Colon (tissue), 2 donors: Measurements from ENCODE around the gene EMC10.
"Not testable (repeated sequence)": the region's sequence is repeated elsewhere in the genome, so short reads cannot be mapped to it uniquely, and the experiment has no call there.

Experiments used
- FAIRE-seq: peaks from 2 replicates; lab custom pipeline; 2012; peaks lifted over from hg19 to GRCh38; lab: Jason Lieb, UNC
- donor health status: control.
- donor health status: control.

EMC10 gene

GRCh38 chr19:50451223-50451534 is 25.1 kb upstream of the EMC10 start:
- no peak for FAIRE-seq

- no peak for FAIRE-seq
Observed at GRCh38 chr19:50453243-50453642, 23.1 kb upstream of the EMC10 start.

- no peak for FAIRE-seq
Observed at GRCh38 chr19:50455992-50456391, 20.3 kb upstream of the EMC10 start.

GRCh38 chr19:50457300-50457699 is 19.0 kb upstream of the EMC10 start:
- FAIRE-seq: no peak

- FAIRE-seq: no peak
Observed at GRCh38 chr19:50458396-50459066, 17.8 kb upstream of the EMC10 start.

- FAIRE-seq: no peak
Observed at GRCh38 chr19:50459067-50459456, 17.2 kb upstream of the EMC10 start.

GRCh38 chr19:50459638-50460037 is 16.7 kb upstream of the EMC10 start:
- FAIRE-seq: no peak

- no peak for FAIRE-seq
Observed at GRCh38 chr19:50460161-50460765, 16.0 kb upstream of the EMC10 start.

GRCh38 chr19:50461066-50461875 is 15.0 kb upstream of the EMC10 start:
- no peak for FAIRE-seq

- no peak for FAIRE-seq
Observed at GRCh38 chr19:50462970-50463369, 13.3 kb upstream of the EMC10 start.

GRCh38 chr19:50464348-50464747 is 12.0 kb upstream of the EMC10 start:
- no peak for FAIRE-seq

GRCh38 chr19:50465000-50465399 is 11.3 kb upstream of the EMC10 start:
- no peak for FAIRE-seq

- FAIRE-seq: no peak
Observed at GRCh38 chr19:50465986-50466705, 10.2 kb upstream of the EMC10 start.

- FAIRE-seq: no peak
Observed at GRCh38 chr19:50466706-50467039, 9.6 kb upstream of the EMC10 start.

- FAIRE-seq: no peak
Observed at GRCh38 chr19:50467566-50467965, 8.7 kb upstream of the EMC10 start.

- FAIRE-seq: no peak
Observed at GRCh38 chr19:50468818-50469217, 7.5 kb upstream of the EMC10 start.

- FAIRE-seq: not testable (repeated sequence)
Observed at GRCh38 chr19:50473336-50473735, 3.0 kb upstream of the EMC10 start.

- FAIRE-seq: no peak
Observed at GRCh38 chr19:50475101-50475568, 1.2 kb upstream of the EMC10 start.

- FAIRE-seq: no peak
Observed at GRCh38 chr19:50475736-50476223, 527 bp upstream of the EMC10 start.

- FAIRE-seq: no peak
Observed at GRCh38 chr19:50476907-50477238, 566 bp downstream of the EMC10 start.

- FAIRE-seq: no peak
Observed at GRCh38 chr19:50477751-50478515, 1.6 kb downstream of the EMC10 start.
